Neutrophil (primary cell): ENCODE data around the gene FRS2.

Source experiments
- H3K27ac ChIP-seq: fragments of 200-600 bp; sonication (generic); 2 replicates; pipeline ENCODE4 v1.5.1; 2016; ENCODE audit warnings: mild to moderate bottlenecking, moderate library complexity
- H3K27me3 ChIP-seq: fragments of 200-600 bp; sonication (generic); 2 replicates; pipeline ENCODE4 v1.6.0; 2016; ENCODE audit warnings: mild to moderate bottlenecking
- H3K36me3 ChIP-seq: fragments of 200-600 bp; sonication (generic); 2 replicates; pipeline ENCODE4 v1.5.1; 2017
- H3K4me1 ChIP-seq, 2 experiments: fragments of 200-600 bp in 1 of 2; sonication (generic) in 1 of 2; 1 replicate in 1 of 2; 2 replicates in 1 of 2; pipeline versions ENCODE4 v1.5.1 to v1.6.1; 2013 to 2016; ENCODE audit warnings: low read depth in 1 of 2, low read length in 1 of 2, mild to moderate bottlenecking in 1 of 2, moderate library complexity in 1 of 2; ENCODE audit not compliant: control insufficient read depth in 1 of 2, insufficient read depth in 1 of 2
- H3K4me3 ChIP-seq, 2 experiments: fragments of 200-600 bp in 1 of 2; sonication (generic) in 1 of 2; 1 replicate in 1 of 2; 2 replicates in 1 of 2; pipeline ENCODE4 v1.5.1; 2013 to 2016; ENCODE audit warnings: low read depth in 1 of 2, low read length in 1 of 2, mild to moderate bottlenecking in 1 of 2, moderate library complexity in 1 of 2
- H3K9me3 ChIP-seq: fragments of 200-600 bp; sonication (generic); 2 replicates; pipeline ENCODE4 v1.5.1; 2016
- TF ChIP-seq, protein P1 (sequence below): fragments of 200-600 bp; sonication (generic); IDR thresholded peaks from 2 replicates; pipeline ENCODE4 v1.5.1; 2016; ENCODE audit warnings: antibody characterized with exemption

Gene FRS2

DNA sequence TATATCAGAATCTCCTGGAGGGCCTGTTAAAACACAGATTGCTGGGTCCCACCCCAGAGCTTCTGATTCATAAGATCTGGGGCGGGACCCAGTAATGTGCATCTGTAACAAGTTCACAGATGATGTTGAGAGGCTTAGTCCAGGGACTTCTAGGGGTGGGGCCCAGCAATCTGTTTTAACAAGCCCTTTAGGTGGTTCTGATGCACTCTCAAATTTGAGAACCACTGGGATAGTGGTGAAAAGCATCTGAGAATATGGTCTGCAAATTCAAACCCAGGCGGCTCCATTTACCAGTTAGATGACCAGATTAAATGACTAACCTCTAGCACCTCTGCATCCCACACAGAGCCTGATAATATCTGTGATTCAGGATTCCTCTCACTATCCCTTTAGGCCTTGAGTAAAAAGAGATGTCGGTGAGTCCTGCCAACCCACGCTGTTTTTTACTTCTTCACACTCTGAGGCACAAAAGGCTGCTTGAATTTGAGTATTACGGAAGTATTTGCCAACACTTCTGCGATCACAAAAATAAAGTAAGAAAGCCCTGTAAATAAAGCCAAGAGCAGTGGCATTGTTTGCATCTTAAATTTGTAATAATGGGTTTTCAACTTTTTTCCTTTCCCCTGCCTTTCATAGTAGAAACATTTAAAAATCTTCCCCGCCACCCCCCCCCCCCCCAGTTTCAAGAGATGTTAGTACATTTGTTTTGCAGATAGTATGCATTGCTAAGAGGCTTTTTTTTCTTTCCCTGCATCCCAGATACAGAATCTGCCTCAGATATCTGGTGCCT is 1.8 kb upstream of the FRS2 start:
- no peak overlapping the region for H3K4me3 ChIP-seq
- TF ChIP-seq, protein P1, sequence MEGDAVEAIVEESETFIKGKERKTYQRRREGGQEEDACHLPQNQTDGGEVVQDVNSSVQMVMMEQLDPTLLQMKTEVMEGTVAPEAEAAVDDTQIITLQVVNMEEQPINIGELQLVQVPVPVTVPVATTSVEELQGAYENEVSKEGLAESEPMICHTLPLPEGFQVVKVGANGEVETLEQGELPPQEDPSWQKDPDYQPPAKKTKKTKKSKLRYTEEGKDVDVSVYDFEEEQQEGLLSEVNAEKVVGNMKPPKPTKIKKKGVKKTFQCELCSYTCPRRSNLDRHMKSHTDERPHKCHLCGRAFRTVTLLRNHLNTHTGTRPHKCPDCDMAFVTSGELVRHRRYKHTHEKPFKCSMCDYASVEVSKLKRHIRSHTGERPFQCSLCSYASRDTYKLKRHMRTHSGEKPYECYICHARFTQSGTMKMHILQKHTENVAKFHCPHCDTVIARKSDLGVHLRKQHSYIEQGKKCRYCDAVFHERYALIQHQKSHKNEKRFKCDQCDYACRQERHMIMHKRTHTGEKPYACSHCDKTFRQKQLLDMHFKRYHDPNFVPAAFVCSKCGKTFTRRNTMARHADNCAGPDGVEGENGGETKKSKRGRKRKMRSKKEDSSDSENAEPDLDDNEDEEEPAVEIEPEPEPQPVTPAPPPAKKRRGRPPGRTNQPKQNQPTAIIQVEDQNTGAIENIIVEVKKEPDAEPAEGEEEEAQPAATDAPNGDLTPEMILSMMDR, result no peak
- H3K36me3 ChIP-seq, result no peaks in the 10 kb centered on the region
- no peak overlapping the region for H3K27ac ChIP-seq
- H3K4me1 ChIP-seq, result peaks cover 18 to 21% of the 10 kb centered on the region in 2 experiments
- H3K9me3 ChIP-seq, result no peaks in the 10 kb centered on the region
- peaks cover 4% of the 10 kb centered on the region for H3K27me3 ChIP-seq

DNA sequence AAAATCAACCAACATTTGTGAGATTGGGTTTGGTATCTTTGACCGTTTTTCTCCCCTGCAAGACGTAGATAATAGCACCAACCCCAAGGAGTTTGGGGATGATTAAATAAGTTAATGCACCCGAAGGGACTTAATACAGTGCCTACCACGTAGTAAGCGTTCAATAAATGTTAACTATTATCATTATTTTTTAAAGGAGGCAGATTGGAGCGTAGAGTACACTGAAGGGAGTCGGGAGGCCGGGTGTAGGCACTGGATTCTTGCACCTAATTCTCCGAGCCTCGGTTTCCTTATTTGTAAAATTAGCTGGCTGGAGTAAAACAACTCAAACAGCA is 367 bp upstream of the FRS2 start:
- peaks cover under 1% of the 10 kb centered on the region for H3K27me3 ChIP-seq
- TF ChIP-seq, protein P1, result no peak
- H3K9me3 ChIP-seq, result no peaks in the 10 kb centered on the region
- peak overlapping the region; percentile 83 to 88 for H3K4me3 ChIP-seq
- no peaks in the 10 kb centered on the region for H3K36me3 ChIP-seq
- H3K4me1 ChIP-seq, result peaks cover 18 to 21% of the 10 kb centered on the region in 2 experiments
- peak overlapping the region; percentile 74 for H3K27ac ChIP-seq

DNA sequence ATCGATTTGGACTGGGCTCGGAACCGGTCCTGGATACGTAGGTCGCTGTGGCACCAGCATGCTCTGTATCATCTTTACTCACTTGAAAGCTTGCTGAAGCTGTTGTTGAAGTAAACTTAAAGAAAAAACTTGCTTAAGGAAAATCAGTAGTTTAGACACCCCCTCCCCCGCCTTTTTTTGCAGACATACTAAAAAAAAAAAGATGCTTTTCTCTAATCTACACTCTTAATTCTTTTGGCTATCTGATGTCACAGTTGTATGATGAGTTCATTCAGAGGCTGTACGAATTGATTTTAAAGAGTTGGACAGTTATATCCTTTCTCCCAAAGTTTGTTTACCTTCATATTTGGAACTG is 865 bp downstream of the FRS2 start:
- Histone ChIP-seq H3K4me3 (peak overlapping the region; percentile 83 to 88), H3K27me3 (no peaks in the 10 kb centered on the region), H3K4me1 (peaks cover 18 to 21% of the 10 kb centered on the region in 2 experiments), H3K27ac (no peak overlapping the region), H3K9me3 (no peaks in the 10 kb centered on the region), H3K36me3 (no peaks in the 10 kb centered on the region)
- TF ChIP-seq, protein P1, result no peak

DNA sequence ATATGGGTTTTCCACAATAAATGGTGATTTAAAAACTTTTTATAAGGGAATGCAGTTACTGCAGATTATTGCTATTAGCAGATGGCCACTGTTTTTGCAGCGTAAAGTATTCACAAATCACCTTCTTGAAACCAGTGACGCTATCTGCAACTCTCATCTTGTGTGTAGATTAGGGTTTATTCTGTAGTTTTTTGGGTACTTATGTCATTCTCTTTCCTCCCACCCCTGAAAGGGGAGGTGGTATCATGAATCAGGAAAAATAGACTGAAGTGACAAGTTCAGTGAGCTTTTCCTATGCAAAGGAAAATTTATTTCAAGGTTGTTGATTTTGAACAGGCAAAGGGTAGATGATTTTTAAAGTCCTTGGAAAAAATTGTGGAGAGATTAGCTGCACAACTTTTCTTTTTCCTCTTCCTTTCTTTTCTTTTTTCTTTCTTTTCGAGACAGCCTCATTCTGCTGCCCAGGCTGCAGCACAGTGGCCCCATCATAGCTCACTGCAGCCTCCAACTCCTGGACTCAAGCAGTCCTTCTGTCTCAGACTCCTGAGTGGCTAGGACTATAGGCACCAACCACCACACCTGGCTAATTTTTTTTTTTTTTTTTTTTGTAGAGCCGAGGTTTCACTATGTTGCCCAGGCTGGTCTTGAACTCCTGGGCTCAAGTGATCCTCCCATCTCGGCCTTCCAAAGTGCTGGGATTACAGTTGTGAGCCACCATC is 1.6 kb downstream of the FRS2 start:
- Histone ChIP-seq H3K27ac (no peak overlapping the region), H3K4me1 (peaks cover 18 to 21% of the 10 kb centered on the region in 2 experiments)

DNA sequence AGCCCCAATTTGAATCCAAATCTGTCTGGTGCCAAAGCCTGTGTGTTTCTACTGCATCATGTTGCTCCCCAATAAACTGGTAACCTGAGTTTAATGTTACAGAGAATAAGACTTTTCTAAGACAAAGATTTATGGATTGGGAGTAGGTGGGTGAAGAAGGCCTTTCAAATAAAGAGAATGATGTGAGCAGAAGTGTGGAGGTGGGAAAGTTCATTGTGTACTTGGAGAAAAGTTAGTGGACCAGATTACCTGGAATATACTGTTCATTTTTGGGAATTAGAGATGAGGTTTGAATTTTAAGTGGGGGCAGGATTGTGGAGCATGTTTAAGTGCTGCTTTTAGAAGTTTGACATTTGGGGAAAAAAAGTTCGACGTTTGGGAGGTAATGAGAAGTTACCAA is 3.1 kb downstream of the FRS2 start:
- TF ChIP-seq, protein P1, result no peak
- Histone ChIP-seq H3K36me3 (no peaks in the 10 kb centered on the region), H3K9me3 (no peaks in the 10 kb centered on the region), H3K27me3 (no peaks in the 10 kb centered on the region), H3K4me3 (no peak overlapping the region), H3K27ac (no peak overlapping the region), H3K4me1 (peaks cover 18 to 21% of the 10 kb centered on the region in 2 experiments)

More for the DNA sequence above, 1.6 kb downstream of the FRS2 start:
- no peaks in the 10 kb centered on the region for H3K36me3 ChIP-seq
- H3K9me3 ChIP-seq, result no peaks in the 10 kb centered on the region
- TF ChIP-seq, protein P1, result no peak
- H3K27me3 ChIP-seq, result no peaks in the 10 kb centered on the region
- peak overlapping the region in 1 of 2 experiments; percentile 88 for H3K4me3 ChIP-seq
